ENCODE measurements around the gene PREB.

The PREB gene

GRCh38 chr2:27152102-27152795, 17.8 kb upstream of the PREB start:
- no peak for DNase-seq

- DNase-seq = no peak
Observed at GRCh38 chr2:27150639-27151230, 16.3 kb upstream of the PREB start.

GRCh38 chr2:27149570-27150405, 15.4 kb upstream of the PREB start:
- DNase-seq = no peak

GRCh38 chr2:27148801-27149439, 14.5 kb upstream of the PREB start, which contains the start of gene TCF23:
TCF23 (plus strand) TSS chr2:27149004; CDS start chr2:27149134, 130 bp downstream.
- no peak for DNase-seq

- no peak for DNase-seq
Observed at GRCh38 chr2:27147935-27148334, 13.5 kb upstream of the PREB start.

GRCh38 chr2:27145682-27146081, 11.2 kb upstream of the PREB start:
- DNase-seq = no peak

- DNase-seq = no peak
Observed at GRCh38 chr2:27143285-27143684, 8.8 kb upstream of the PREB start.

GRCh38 chr2:27139310-27139709, 4.9 kb upstream of the PREB start, which contains the start of gene PRR30:
PRR30 (minus strand) TSS chr2:27139410; CDS start chr2:27138329, 1,081 bp downstream.
- DNase-seq = no peak

GRCh38 chr2:27138111-27138510, 3.7 kb upstream of the PREB start:
- DNase-seq = no peak

GRCh38 chr2:27137322-27137935, 3.0 kb upstream of the PREB start:
- no peak for DNase-seq

- DNase-seq = no peak
Observed at GRCh38 chr2:27136751-27137150, 2.3 kb upstream of the PREB start.

- no peak for DNase-seq
Observed at GRCh38 chr2:27135478-27135955, 1.1 kb upstream of the PREB start.

- no peak for DNase-seq
Observed at GRCh38 chr2:27134781-27135477, 493 bp upstream of the PREB start.

- peak in 1 of 2 experiments; percentile 30 for DNase-seq
Observed at GRCh38 chr2:27133195-27133875, 1.1 kb downstream of the PREB start.

- DNase-seq = no peak
Observed at GRCh38 chr2:27131429-27131828, 3.0 kb downstream of the PREB start.

- DNase-seq = no peak
Observed at GRCh38 chr2:27130396-27130795, 4.0 kb downstream of the PREB start.

GRCh38 chr2:27128668-27129571, 5.5 kb downstream of the PREB start:
- no peak for DNase-seq

GRCh38 chr2:27127883-27128667, 6.4 kb downstream of the PREB start:
- no peak for DNase-seq

GRCh38 chr2:27126252-27126710, 8.2 kb downstream of the PREB start:
- DNase-seq = no peak
